Measurements from ENCODE around the gene WDR31. TPM values are rescaled to one million over a fixed set of nuclear protein-coding genes. Genes with fewer than 3 reads are reported as not detected.
"Not testable (repeated sequence)": the region's sequence is repeated elsewhere in the genome, so short reads cannot be mapped to it uniquely, and the experiment has no call there.

Gene WDR31
- total RNA-seq, 1 donor from 2014 or later: 1.3 TPM

- Mint-ChIP-seq H3K4me3 (ENCODE audit: unreplicated experiment) (no peak overlapping the region), H3K9me3 (ENCODE audit: unreplicated experiment) (no peaks in the 10 kb centered on the region), H3K27me3 (ENCODE audit: unreplicated experiment) (peaks cover 3% of the 10 kb centered on the region), H3K36me3 (ENCODE audit: unreplicated experiment) (no peaks in the 10 kb centered on the region), H3K4me1 (ENCODE audit: low read depth, unreplicated experiment) (peaks cover 7% of the 10 kb centered on the region), H3K27ac (ENCODE audit: unreplicated experiment) (no peak overlapping the region)
- no peak for DNase-seq
- no peak for TF ChIP-seq CTCF (IDR thresholded peaks at IDR 0.05; ENCODE audit: partially characterized antibody, unreplicated experiment)
Measured at GRCh38 chr9:113296796-113297558, 43.1 kb downstream of the WDR31 start.

- not testable (repeated sequence) for H3K4me1 Mint-ChIP-seq (ENCODE audit: low read depth, unreplicated experiment); H3K27ac Mint-ChIP-seq (ENCODE audit: unreplicated experiment)
Measured at GRCh38 chr9:113296247-113296646, 43.8 kb downstream of the WDR31 start.

GRCh38 chr9:113293285-113293878 is 46.7 kb downstream of the WDR31 start:
- H3K36me3 Mint-ChIP-seq (ENCODE audit: unreplicated experiment): no peaks in the 10 kb centered on the region
- H3K27me3 Mint-ChIP-seq (ENCODE audit: unreplicated experiment): no peaks in the 10 kb centered on the region
- H3K27ac Mint-ChIP-seq (ENCODE audit: unreplicated experiment): no peak overlapping the region
- no peak for TF ChIP-seq CTCF (IDR thresholded peaks at IDR 0.05; ENCODE audit: partially characterized antibody, unreplicated experiment)
- H3K4me1 Mint-ChIP-seq (ENCODE audit: low read depth, unreplicated experiment): peaks cover 6% of the 10 kb centered on the region
- no peak overlapping the region for H3K4me3 Mint-ChIP-seq (ENCODE audit: unreplicated experiment)
- DNase-seq: no peak
- no peaks in the 10 kb centered on the region for H3K9me3 Mint-ChIP-seq (ENCODE audit: unreplicated experiment)

More at GRCh38 chr9:113296247-113296646, 43.8 kb downstream of the WDR31 start:
- not testable (repeated sequence) for H3K4me3 Mint-ChIP-seq (ENCODE audit: unreplicated experiment); H3K9me3 Mint-ChIP-seq (ENCODE audit: unreplicated experiment); H3K36me3 Mint-ChIP-seq (ENCODE audit: unreplicated experiment); H3K27me3 Mint-ChIP-seq (ENCODE audit: unreplicated experiment); DNase-seq

- no peak overlapping the region for H3K27ac Mint-ChIP-seq (ENCODE audit: unreplicated experiment)
- H3K27me3 Mint-ChIP-seq (ENCODE audit: unreplicated experiment): no peaks in the 10 kb centered on the region
- no peak for DNase-seq
- H3K36me3 Mint-ChIP-seq (ENCODE audit: unreplicated experiment): no peaks in the 10 kb centered on the region
- no peaks in the 10 kb centered on the region for H3K9me3 Mint-ChIP-seq (ENCODE audit: unreplicated experiment)
- no peak overlapping the region for H3K4me3 Mint-ChIP-seq (ENCODE audit: unreplicated experiment)
- TF ChIP-seq CTCF (IDR thresholded peaks at IDR 0.05; ENCODE audit: partially characterized antibody, unreplicated experiment): no peak
- H3K4me1 Mint-ChIP-seq (ENCODE audit: low read depth, unreplicated experiment): no peaks in the 10 kb centered on the region
Measured at GRCh38 chr9:113290052-113290607, 49.9 kb downstream of the WDR31 start.

- H3K36me3 Mint-ChIP-seq (ENCODE audit: unreplicated experiment): no peaks in the 10 kb centered on the region
- no peak overlapping the region for H3K4me3 Mint-ChIP-seq (ENCODE audit: unreplicated experiment)
Measured at GRCh38 chr9:113289091-113289490, 51.0 kb downstream of the WDR31 start.

More at GRCh38 chr9:113289091-113289490, 51.0 kb downstream of the WDR31 start:
- Mint-ChIP-seq H3K4me1 (ENCODE audit: low read depth, unreplicated experiment) (no peaks in the 10 kb centered on the region), H3K27ac (ENCODE audit: unreplicated experiment) (no peak overlapping the region), H3K9me3 (ENCODE audit: unreplicated experiment) (no peaks in the 10 kb centered on the region), H3K27me3 (ENCODE audit: unreplicated experiment) (no peaks in the 10 kb centered on the region)
- no peak for DNase-seq
- no peak for TF ChIP-seq CTCF (IDR thresholded peaks at IDR 0.05; ENCODE audit: partially characterized antibody, unreplicated experiment)
